Measurements from ENCODE around the gene TXNL4B.
"Not testable (repeated sequence)": the region's sequence is repeated elsewhere in the genome, so short reads cannot be mapped to it uniquely, and the experiment has no call there.

The TXNL4B gene

GRCh38 chr16:72072514-72073342, 20.7 kb downstream of the TXNL4B start:
- DNase-seq, result no peak

DNA sequence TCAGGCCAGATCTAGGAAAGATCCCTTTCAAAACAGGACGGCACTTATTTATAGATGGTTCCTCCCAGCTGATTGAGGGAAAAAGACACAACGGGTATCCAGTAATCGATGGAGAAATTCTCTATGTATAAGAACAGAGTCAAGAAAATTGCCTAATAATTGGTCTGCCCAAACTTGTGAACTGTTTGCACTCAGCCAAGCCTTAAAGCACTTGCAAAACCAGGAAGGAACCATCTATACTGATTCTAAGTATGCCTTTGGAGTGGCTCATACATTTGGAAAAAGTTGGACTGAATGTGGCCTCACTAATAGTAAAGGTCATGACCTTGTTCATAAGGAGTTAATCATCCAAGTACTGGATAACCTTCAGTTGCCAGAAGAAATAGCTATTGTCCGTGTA, 24.5 kb downstream of the TXNL4B start:
- DNase-seq, result no peak

DNA sequence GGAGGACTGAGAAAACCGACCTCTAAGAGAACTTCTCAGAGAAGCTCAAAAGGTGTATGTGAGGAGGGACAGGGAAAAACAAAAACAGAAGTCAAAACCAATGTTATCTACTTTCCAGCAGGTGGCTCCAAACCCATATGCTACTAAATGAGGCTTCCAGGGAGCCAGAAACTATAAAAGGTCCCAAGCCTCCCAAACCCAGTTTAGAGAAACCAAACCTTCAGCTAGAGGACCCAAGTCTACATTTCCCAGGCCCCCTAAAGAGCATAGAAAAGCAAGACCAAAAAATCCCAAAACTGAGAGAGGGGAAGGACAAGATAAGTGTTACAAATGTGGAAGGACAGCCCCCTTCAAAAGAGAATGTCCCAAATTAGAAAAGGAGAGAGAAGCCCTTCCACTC, 26.7 kb downstream of the TXNL4B start:
- DNase-seq, result no peak

GRCh38 chr16:72064361-72064894, 29.0 kb downstream of the TXNL4B start:
- DNase-seq, result no peak

- no peak for DNase-seq
These were observed 31.9 kb downstream of the TXNL4B start for GRCh38 chr16:72061564-72061963.

GRCh38 chr16:72060405-72060804, 33.0 kb downstream of the TXNL4B start:
- no peak for DNase-seq

- DNase-seq, result not testable (repeated sequence)
These were observed 34.4 kb downstream of the TXNL4B start for GRCh38 chr16:72059060-72059459.

DNA sequence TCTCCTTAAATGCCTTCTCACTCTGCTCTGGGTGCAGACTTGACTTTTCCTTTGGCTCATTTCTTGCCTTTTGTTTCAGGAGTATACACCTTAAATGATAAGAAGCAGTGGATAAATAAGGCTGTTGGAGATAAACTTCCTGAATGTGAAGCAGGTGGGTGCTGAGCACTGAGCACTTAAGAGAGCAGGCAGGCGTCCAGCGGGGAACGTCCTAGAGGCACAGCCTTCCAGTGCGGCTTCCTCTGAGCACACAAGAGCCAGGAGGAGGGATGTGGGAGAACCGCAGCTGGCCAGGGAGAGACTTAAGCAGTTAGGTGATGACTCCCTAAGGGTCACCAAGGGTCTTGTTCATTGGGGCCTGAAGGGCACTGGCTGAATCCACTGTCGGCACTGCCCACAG, 36.1 kb downstream of the TXNL4B start:
- DNase-seq, result not testable (repeated sequence)

DNA sequence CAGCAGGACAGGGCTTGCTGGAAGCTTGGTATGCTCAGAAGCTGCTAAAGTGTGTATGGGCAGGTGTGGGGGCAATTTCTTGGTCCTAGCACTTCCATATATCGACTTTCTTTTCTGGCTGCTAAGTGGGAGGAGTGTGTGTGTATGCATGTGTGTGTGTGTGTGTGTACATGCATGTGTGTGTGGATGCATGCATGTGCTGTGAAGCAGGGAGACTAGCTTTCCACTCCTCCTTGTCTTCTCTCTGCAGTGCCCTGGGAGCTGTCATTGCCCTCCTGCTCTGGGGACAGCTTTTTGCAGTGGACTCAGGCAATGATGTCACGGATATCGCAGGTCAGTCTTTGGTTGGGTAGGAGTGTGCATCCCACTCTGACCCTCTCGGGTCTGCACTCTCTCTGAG, 37.5 kb downstream of the TXNL4B start:
- no peak for DNase-seq

DNA sequence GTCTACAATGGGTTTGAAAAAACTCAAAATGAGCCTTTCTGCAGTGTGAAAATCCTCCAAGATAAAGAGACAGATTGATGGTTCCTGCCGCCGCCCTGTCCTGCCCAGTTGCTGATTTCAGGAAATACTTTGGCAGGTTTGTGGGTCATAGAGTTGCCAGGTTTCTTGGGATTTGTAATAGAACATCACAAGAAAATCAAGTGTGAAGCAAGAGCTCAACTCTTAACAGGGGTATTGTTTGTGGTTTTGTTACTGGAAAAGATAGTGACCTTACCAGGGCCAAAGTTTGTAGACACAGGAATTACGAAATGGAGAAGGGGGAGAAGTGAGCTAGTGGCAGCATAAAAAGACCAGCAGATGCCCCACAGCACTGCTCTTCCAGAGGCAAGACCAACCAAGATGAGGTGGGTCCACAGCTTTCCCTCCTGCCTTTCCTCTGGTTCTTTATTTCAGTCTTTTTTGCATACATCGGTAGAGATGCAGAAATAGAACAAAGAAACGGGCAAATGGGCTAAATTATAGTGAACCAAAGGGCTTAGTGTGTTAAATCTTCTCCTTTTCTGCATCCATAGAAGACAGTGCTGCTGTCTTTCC, 39.1 kb downstream of the TXNL4B start, which contains the start of gene HP:
TSS of gene HP (plus strand) at position 252 of the 594 bp plus-strand sequence. CDS start at position 400, 148 bp downstream.
- peak; percentile 31 for DNase-seq

DNA sequence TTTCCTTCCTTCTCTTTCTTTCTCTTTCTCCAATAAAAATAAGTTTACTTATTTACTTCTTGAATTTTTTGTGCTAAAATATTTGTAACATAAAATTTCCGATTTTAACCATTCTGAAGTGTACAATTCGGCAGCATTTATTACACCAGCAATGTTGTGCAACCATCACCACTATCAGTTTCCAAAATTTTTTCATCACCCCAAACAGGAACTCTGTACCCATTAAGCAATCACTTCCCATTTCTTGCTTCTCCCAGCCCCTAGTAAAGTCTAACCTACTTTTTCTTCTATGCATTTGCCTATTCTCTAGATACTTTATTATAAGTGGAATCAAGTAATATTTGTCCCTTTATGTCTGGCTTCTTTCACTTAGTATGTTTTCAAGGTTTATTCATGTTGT, 41.6 kb downstream of the TXNL4B start:
- DNase-seq, result no peak

GRCh38 chr16:72050769-72051464, 42.5 kb downstream of the TXNL4B start:
- DNase-seq, result no peak

DNA sequence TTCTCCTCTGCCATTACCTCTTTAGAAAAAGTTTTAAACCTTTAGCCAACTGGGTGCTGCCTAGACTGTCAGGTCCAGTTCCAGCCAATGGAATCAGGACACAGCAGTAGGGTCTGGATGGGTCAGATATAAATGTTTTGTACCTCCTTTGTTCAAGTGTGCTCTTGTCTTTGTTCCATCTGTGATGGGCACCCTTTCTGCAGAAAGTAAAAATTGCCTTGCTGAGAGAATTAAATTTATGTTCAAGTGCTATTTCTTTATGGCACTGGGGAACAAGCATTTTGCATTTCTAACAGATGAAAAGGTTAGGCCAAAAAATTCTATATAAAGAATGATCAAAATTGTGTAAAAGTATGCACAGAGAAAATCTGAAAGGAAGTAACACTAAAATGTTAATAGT, 44.3 kb downstream of the TXNL4B start:
- DNase-seq, result no peak

DNA sequence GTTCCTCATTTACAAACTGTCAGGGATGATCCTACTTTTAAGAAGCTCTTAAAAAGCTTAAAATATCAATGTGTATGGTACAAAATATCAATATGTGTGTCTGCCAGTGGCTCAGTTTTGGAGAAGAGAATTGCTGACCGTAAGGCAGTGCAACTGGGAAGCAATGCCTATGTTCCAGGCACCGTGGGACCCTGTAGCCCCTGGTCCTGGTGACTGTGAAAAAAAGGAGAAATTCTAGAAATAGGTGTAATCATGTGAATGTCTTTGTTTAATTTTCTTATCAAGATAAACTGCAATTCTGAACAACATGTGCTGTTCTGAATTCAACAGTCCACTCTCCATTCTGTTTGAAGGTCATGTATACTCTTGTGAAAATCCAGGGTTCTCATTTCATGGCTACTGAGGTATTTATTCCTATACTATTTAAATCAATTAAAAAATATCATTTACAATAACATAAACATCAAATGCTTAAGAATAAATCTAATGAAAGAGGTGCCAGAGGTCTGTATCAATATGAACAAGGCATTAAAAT, 48.5 kb downstream of the TXNL4B start:
- DNase-seq, result no peak

GRCh38 chr16:72044296-72044695, 49.1 kb downstream of the TXNL4B start:
- no peak for DNase-seq

DNA sequence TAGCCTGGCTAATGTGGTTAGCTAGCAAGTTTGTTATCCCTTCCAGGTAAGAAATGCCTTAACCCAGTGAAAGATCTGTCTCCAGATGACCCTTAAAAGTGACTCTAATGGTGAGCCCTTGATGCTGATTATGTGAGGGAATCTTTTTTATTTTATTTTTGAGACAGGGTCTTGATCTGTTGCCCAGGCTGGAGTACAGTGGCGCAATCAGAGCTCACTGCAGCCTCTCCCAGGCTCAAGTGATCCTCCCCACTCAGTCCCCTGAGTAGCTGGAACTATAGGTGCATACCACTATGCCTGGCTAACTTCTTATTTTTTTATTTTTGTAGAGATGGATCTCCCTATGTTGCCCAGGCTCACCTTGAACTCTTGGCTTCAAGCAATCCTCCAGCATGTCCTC, 49.9 kb downstream of the TXNL4B start:
- DNase-seq, result no peak

- DNase-seq, result no peak
These were observed 50.4 kb downstream of the TXNL4B start for GRCh38 chr16:72043058-72043457.

- no peak for DNase-seq
These were observed 51.2 kb downstream of the TXNL4B start for GRCh38 chr16:72042157-72042660.

DNA sequence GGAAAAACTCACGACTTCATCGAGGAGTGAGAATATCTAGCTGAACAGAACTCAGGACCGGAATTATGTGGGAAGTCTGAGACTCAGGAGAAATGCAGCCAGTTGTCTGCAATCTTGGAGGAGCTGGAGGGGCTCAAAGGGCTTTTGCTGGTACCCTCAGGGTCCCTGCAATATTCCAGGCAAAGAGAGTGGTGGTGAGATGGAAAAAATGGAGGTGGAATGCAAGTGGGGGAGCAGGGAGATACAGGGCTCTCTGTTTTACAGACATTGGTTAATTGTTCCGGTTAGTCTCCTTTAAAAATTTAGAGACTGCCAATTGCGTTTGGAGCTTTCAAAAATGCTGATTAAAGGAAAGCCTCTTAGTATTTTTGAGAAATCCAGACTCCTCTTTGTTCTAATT, 57.3 kb downstream of the TXNL4B start:
- no peak for DNase-seq
